Gastrocnemius medialis (tissue), 4 donors: Measurements from ENCODE around the gene MAPRE2. TPM values are rescaled to one million over a fixed set of nuclear protein-coding genes. Genes with fewer than 3 reads are reported as not detected.

ENCODE experiments used
- ATAC-seq, 2 donors: fragments of 150-250 bp; one replicate each; pipeline ENCODE4 v1.9.1; 2016
- DNase-seq, 2 donors: peaks; one replicate each; pipeline ENCODE4 v3.0.0-alpha.2; 2019
- H3K27ac ChIP-seq, 4 donors: fragments of 200-600 bp; sonication (generic); 1 replicate in 1 of 4; 2 replicates in 3 of 4; pipeline ENCODE4 v1.5.1; 2016 to 2018; ENCODE audit warnings: mild to moderate bottlenecking in 2 of 4, moderate library complexity in 1 of 4
- H3K27me3 ChIP-seq, 3 donors: fragments of 200-600 bp; sonication (generic) in 2 of 3; 1 replicate in 1 of 3; 2 replicates in 2 of 3; pipeline versions ENCODE4 v1.5.1 to v1.6.0; 2016 to 2019; ENCODE audit warnings: mild to moderate bottlenecking in 1 of 3, moderate library complexity in 1 of 3
- H3K36me3 ChIP-seq, 2 donors: fragments of 200-600 bp; sonication (generic) in 1 of 2; one replicate each; pipeline ENCODE4 v1.5.1; 2017 to 2018
- H3K4me1 ChIP-seq, 2 donors: fragments of 200-600 bp; sonication (generic) in 1 of 2; one replicate each; pipeline ENCODE4 v1.5.1; 2016 to 2017; ENCODE audit warnings: mild to moderate bottlenecking in 2 of 2
- H3K4me3 ChIP-seq, 4 donors: fragments of 200-600 bp; sonication (generic) in 3 of 4; 1 replicate in 1 of 4; 2 replicates in 3 of 4; pipeline ENCODE4 v1.5.1; 2016 to 2019; ENCODE audit warnings: mild to moderate bottlenecking in 2 of 4
- H3K9me3 ChIP-seq, 3 donors: fragments of 200-600 bp; sonication (generic) in 2 of 3; 1 replicate in 1 of 3; 2 replicates in 2 of 3; pipeline ENCODE4 v1.5.1; 2016 to 2019
- CTCF ChIP-seq, 5 experiments: fragments of 450-650 bp in 3 of 5; fragments of 200-600 bp in 2 of 5; sonication (generic) in 2 of 5; IDR thresholded peaks in 4 of 5; conservative IDR thresholded peaks in 1 of 5; 1 replicate in 4 of 5; 2 replicates in 1 of 5; pipeline ENCODE4 v1.5.1; 2016 to 2019; ENCODE audit warnings: antibody characterized with exemption in 5 of 5, mild to moderate bottlenecking in 3 of 5, moderate library complexity in 3 of 5
- POLR2A ChIP-seq, 2 donors: fragments of 450-650 bp; IDR thresholded peaks; one replicate each; pipeline ENCODE4 v1.6.1; 2017; ENCODE audit warnings: antibody characterized with exemption in 2 of 2, mild to moderate bottlenecking in 2 of 2, moderate library complexity in 2 of 2
- in situ Hi-C, 4 donors: fragments of 200-750 bp; cut with MboI; loops; one replicate each; pipeline versions ENCODE4 v1.15.0 to v1.8.0; 2017; ENCODE audit warnings: low sequenced_read_pairs in 4 of 4
- intact Hi-C: fragments of 100-400 bp; cut with DNase I; formaldehyde crosslinking; loops from one replicate; pipeline ENCODE4 v1.15.1; 2023; ENCODE audit warnings: low total_unique reads
- total RNA-seq, 4 donors: library from RNA; depleted of rRNA; stranded (reverse); fragments of >200 nt; gene quantifications; one replicate each; pipeline versions ENCODE4 v1.1.0 to v1.2.3, GENCODE V29; 2016

The MAPRE2 gene
- total RNA-seq, 4 donors from 2014 or later: 21.3 to 46.2 (median 34.4) TPM

- Histone ChIP-seq H3K4me3 (no peak overlapping the region), H3K36me3 (peaks cover 0 to 12% of the 10 kb centered on the region in 2 donors), H3K27ac (peak overlapping the region; percentile 64 to 85 (median 66)), H3K27me3 (no peaks in the 10 kb centered on the region), H3K9me3 (no peaks in the 10 kb centered on the region), H3K4me1 (peaks cover 70 to 73% of the 10 kb centered on the region in 2 donors)
- peak in 1 of 2 donors; percentile 69 for DNase-seq
- intact Hi-C loops (no loop called here), in situ Hi-C loops (no loop called here)
- peak; percentile 37 to 62 for ATAC-seq
- TF ChIP-seq CTCF (IDR thresholded peaks at IDR 0.05 in 4 of 5, conservative IDR thresholded peaks at IDR 0.05 in 1 of 5) (peak in 4 of 5 experiments; percentile 38 to 47 (median 42)), POLR2A (IDR thresholded peaks at IDR 0.05) (no peak)
These were observed 81.5 kb downstream of the MAPRE2 start for GRCh38 chr18:35122586-35123224.

DNA sequence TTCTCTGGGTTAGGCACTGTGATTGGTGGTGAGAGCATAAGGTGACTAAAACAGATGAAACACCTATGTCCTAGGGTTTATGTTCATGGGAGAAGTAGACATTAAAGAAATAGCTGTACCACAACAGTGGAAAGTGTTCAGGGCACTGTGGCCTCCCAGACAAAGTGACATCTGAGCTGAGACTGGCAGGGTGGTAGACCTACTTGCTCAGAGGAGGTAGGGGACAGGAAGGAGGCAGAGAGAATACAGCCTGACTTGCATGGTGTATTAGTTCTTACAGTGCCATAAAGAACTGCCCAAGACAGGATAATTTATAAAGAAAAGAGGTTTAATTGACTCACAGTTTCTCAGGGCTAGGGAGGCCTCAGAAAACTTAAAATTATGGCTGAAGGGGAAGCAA lies 82.6 kb downstream of the MAPRE2 start:
- ATAC-seq: peak in 1 of 2 donors; percentile 21
- intact Hi-C loops: loop anchor here (2.0 kb wide), 1 partner anchor 83 kb away; the partner anchor contains the start of gene MAPRE2
- DNase-seq: no peak
- no peak overlapping the region for H3K4me3 ChIP-seq
- no peaks in the 10 kb centered on the region for H3K27me3 ChIP-seq
- TF ChIP-seq CTCF (IDR thresholded peaks at IDR 0.05 in 4 of 5, conservative IDR thresholded peaks at IDR 0.05 in 1 of 5): no peak
- TF ChIP-seq POLR2A (IDR thresholded peaks at IDR 0.05): no peak
- H3K9me3 ChIP-seq: no peaks in the 10 kb centered on the region
- H3K4me1 ChIP-seq: peaks cover 59 to 62% of the 10 kb centered on the region in 2 donors
- peak overlapping the region; percentile 64 to 85 (median 66) for H3K27ac ChIP-seq
- H3K36me3 ChIP-seq: peaks cover 0 to 23% of the 10 kb centered on the region in 2 donors
- in situ Hi-C loops: no loop called here

- in situ Hi-C loops (loop anchor here in 3 of 4 donors (25.0 kb wide), 1 partner anchor 265 kb away; no protein-coding TSS in a partner anchor), intact Hi-C loops (no loop called here)
- Histone ChIP-seq H3K27ac (peak overlapping the region in 3 of 4 donors; percentile 31 to 85 (median 36)), H3K4me3 (no peak overlapping the region), H3K36me3 (peaks cover 0 to 40% of the 10 kb centered on the region in 2 donors), H3K27me3 (no peaks in the 10 kb centered on the region), H3K9me3 (no peaks in the 10 kb centered on the region), H3K4me1 (peaks cover 40 to 43% of the 10 kb centered on the region in 2 donors)
- TF ChIP-seq CTCF (IDR thresholded peaks at IDR 0.05 in 4 of 5, conservative IDR thresholded peaks at IDR 0.05 in 1 of 5) (no peak), POLR2A (IDR thresholded peaks at IDR 0.05) (no peak)
- DNase-seq: no peak
- ATAC-seq: no peak
These were observed 86.0 kb downstream of the MAPRE2 start for GRCh38 chr18:35127201-35127600.

GRCh38 chr18:35128675-35129074 lies 87.5 kb downstream of the MAPRE2 start:
- H3K9me3 ChIP-seq: no peaks in the 10 kb centered on the region
- H3K27me3 ChIP-seq: no peaks in the 10 kb centered on the region
- H3K36me3 ChIP-seq: peaks cover 0 to 55% of the 10 kb centered on the region in 2 donors
- no peak for TF ChIP-seq POLR2A (IDR thresholded peaks at IDR 0.05)
- no peak for TF ChIP-seq CTCF (IDR thresholded peaks at IDR 0.05 in 4 of 5, conservative IDR thresholded peaks at IDR 0.05 in 1 of 5)
- DNase-seq (no peak), ATAC-seq (no peak)
- peak overlapping the region in 3 of 4 donors; percentile 11 to 83 (median 79) for H3K27ac ChIP-seq
- no peak overlapping the region for H3K4me3 ChIP-seq
- in situ Hi-C loops (loop anchor here in 3 of 4 donors (25.0 kb wide), 1 partner anchor 266 kb away; no protein-coding TSS in a partner anchor), intact Hi-C loops (no loop called here)
- H3K4me1 ChIP-seq: peaks cover 31 to 35% of the 10 kb centered on the region in 2 donors
